ENCODE results near the gene KIF3B. TPM values are rescaled to one million over a fixed set of nuclear protein-coding genes. Genes with fewer than 3 reads are reported as not detected.

Gene KIF3B
- total and polyA plus RNA-seq, 2 of the 13 experiments (the other 11 are each of a cell fraction or from before 2014, with no cell fraction given) = 23.6 to 28.8 TPM

DNA sequence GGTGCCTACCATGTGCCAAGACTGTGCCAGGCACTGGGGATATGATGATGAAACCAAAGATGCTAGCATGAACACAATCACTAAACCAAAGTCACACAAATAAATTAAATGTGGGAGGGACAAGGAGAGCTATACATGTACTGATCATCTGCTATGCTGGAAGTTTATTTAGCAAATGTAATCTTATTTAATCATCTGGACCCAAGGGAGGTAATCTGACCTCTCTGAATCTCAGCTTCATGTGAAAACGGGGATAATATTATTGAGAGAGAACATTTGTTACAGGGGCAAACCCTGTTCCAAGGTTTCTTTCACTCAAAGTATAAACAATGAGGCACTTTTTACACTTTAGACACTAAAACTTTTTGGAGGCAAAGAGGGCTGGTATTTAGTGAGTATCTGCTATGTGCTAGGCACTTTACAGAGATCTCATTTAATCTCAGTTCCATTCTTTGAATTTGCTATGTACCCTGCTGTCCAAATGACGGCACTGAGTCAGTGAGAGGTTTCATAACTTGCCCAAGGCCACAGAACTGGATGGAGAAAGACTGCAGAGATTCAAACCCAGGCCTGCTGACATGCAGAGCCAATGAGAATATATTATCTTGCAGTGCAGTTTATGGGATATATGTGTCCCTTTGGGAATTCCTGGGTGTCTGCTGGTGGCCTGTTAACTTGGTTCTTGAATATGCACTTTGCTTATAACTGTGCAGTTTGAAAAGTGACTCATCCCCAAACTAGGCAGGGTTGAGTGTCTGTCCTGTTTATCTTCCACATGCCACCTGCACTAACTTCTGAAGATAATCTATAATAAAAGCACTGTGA, 77.4 kb downstream of the KIF3B start (continued):
- TF ChIP-seq ZNF160 (CRISPR knock-in tag; IDR thresholded peaks at IDR 0.05) (no peak), EEA1 (CRISPR knock-in tag; IDR thresholded peaks at IDR 0.05; ENCODE audit: borderline replicate concordance) (no peak), ZMAT3 (CRISPR knock-in tag; conservative IDR thresholded peaks at IDR 0.05) (0 out of 2 replicates have a peak, but pooled peaks have one; percentile 53), SIN3B (IDR thresholded peaks at IDR 0.05; ENCODE audit: low read length) (no peak), RBFOX2 (IDR thresholded peaks at IDR 0.05; ENCODE audit: low read depth, low read length) (no peak), FIP1L1 (IDR thresholded peaks at IDR 0.05; ENCODE audit: borderline replicate concordance, insufficient read depth, low read depth, low read length) (no peak), RARG (CRISPR knock-in tag; IDR thresholded peaks at IDR 0.05; ENCODE audit: low read depth) (no peak), MBD4 (IDR thresholded peaks at IDR 0.05; ENCODE audit: borderline replicate concordance, low read length) (no peak), DMAP1 (CRISPR knock-in tag; IDR thresholded peaks at IDR 0.05) (0 out of 2 replicates have a peak, but pooled peaks have one; percentile 29), NAIF1 (CRISPR knock-in tag; IDR thresholded peaks at IDR 0.05; ENCODE audit: borderline replicate concordance) (0 out of 2 replicates have a peak, but pooled peaks have one; percentile 45), CBX5 (CRISPR knock-in tag; IDR thresholded peaks at IDR 0.05; ENCODE audit: borderline replicate concordance) (peak; percentile 60; the same call in 1 of the 2 replicates), TBX3 (IDR thresholded peaks at IDR 0.05; ENCODE audit: borderline replicate concordance) (0 out of 2 replicates have a peak, but pooled peaks have one; percentile 41), FOXP1 (IDR thresholded peaks at IDR 0.05) (no peak), FOXP1 (CRISPR knock-in tag; IDR thresholded peaks at IDR 0.05) (peak; percentile 71), ZNF20 (CRISPR knock-in tag; IDR thresholded peaks at IDR 0.05) (no peak), ZFP90 (CRISPR knock-in tag; IDR thresholded peaks at IDR 0.05; ENCODE audit: borderline replicate concordance) (0 out of 2 replicates have a peak, but pooled peaks have one; percentile 42), ZNF543 (CRISPR knock-in tag; IDR thresholded peaks at IDR 0.05) (0 out of 2 replicates have a peak, but pooled peaks have one; percentile 36), ZNF136 (CRISPR knock-in tag; IDR thresholded peaks at IDR 0.05; ENCODE audit: low read depth) (no peak)
- TF ChIP-seq, protein P1, sequence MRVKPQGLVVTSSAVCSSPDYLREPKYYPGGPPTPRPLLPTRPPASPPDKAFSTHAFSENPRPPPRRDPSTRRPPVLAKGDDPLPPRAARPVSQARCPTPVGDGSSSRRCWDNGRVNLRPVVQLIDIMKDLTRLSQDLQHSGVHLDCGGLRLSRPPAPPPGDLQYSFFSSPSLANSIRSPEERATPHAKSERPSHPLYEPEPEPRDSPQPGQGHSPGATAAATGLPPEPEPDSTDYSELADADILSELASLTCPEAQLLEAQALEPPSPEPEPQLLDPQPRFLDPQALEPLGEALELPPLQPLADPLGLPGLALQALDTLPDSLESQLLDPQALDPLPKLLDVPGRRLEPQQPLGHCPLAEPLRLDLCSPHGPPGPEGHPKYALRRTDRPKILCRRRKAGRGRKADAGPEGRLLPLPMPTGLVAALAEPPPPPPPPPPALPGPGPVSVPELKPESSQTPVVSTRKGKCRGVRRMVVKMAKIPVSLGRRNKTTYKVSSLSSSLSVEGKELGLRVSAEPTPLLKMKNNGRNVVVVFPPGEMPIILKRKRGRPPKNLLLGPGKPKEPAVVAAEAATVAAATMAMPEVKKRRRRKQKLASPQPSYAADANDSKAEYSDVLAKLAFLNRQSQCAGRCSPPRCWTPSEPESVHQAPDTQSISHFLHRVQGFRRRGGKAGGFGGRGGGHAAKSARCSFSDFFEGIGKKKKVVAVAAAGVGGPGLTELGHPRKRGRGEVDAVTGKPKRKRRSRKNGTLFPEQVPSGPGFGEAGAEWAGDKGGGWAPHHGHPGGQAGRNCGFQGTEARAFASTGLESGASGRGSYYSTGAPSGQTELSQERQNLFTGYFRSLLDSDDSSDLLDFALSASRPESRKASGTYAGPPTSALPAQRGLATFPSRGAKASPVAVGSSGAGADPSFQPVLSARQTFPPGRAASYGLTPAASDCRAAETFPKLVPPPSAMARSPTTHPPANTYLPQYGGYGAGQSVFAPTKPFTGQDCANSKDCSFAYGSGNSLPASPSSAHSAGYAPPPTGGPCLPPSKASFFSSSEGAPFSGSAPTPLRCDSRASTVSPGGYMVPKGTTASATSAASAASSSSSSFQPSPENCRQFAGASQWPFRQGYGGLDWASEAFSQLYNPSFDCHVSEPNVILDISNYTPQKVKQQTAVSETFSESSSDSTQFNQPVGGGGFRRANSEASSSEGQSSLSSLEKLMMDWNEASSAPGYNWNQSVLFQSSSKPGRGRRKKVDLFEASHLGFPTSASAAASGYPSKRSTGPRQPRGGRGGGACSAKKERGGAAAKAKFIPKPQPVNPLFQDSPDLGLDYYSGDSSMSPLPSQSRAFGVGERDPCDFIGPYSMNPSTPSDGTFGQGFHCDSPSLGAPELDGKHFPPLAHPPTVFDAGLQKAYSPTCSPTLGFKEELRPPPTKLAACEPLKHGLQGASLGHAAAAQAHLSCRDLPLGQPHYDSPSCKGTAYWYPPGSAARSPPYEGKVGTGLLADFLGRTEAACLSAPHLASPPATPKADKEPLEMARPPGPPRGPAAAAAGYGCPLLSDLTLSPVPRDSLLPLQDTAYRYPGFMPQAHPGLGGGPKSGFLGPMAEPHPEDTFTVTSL (CRISPR knock-in tag; IDR thresholded peaks at IDR 0.05; ENCODE audit: borderline replicate concordance) = peak; percentile 76; the same call in 1 of the 2 replicates
- TF ChIP-seq, protein P2, sequence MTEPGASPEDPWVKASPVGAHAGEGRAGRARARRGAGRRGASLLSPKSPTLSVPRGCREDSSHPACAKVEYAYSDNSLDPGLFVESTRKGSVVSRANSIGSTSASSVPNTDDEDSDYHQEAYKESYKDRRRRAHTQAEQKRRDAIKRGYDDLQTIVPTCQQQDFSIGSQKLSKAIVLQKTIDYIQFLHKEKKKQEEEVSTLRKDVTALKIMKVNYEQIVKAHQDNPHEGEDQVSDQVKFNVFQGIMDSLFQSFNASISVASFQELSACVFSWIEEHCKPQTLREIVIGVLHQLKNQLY (CRISPR knock-in tag; IDR thresholded peaks at IDR 0.05) = no peak
- TF ChIP-seq, protein P3, sequence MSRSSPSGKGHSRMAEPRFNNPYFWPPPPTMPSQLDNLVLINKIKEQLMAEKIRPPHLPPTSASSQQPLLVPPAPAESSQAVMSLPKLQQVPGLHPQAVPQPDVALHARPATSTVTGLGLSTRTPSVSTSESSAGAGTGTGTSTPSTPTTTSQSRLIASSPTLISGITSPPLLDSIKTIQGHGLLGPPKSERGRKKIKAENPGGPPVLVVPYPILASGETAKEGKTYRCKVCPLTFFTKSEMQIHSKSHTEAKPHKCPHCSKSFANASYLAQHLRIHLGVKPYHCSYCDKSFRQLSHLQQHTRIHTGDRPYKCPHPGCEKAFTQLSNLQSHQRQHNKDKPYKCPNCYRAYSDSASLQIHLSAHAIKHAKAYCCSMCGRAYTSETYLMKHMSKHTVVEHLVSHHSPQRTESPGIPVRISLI (CRISPR knock-in tag; IDR thresholded peaks at IDR 0.05; ENCODE audit: borderline replicate concordance) = no peak
- TF ChIP-seq, protein P4, sequence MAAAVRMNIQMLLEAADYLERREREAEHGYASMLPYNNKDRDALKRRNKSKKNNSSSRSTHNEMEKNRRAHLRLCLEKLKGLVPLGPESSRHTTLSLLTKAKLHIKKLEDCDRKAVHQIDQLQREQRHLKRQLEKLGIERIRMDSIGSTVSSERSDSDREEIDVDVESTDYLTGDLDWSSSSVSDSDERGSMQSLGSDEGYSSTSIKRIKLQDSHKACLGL (CRISPR knock-in tag; IDR thresholded peaks at IDR 0.05) = no peak
